Kidney epithelial cell (primary cell): ENCODE measurements around the gene CDKL4. TPM values are rescaled to one million over a fixed set of nuclear protein-coding genes. Genes with fewer than 3 reads are reported as not detected.

ENCODE experiments used
- DNase-seq: peaks from one replicate; pipeline ENCODE4 v3.0.0-alpha.2; 2010; ENCODE audit warnings: low read depth
- H3K27me3 ChIP-seq: 2 replicates; pipeline ENCODE4 v1.6.0; 2011; ENCODE audit warnings: low read length; ENCODE audit not compliant: control insufficient read depth, insufficient read depth
- H3K36me3 ChIP-seq: 2 replicates; pipeline ENCODE4 v1.5.1; 2011; ENCODE audit warnings: low read length; ENCODE audit not compliant: control insufficient read depth, insufficient read depth
- H3K4me3 ChIP-seq: 2 replicates; pipeline ENCODE4 v1.5.1; 2011; ENCODE audit warnings: low read depth, mild to moderate bottlenecking, control low read depth, low read length
- total RNA-seq: library from RNA; depleted of rRNA; stranded (reverse); fragments of >200 nt; gene quantifications from 2 replicates; pipeline ENCODE4 v1.2.3, GENCODE V29; 2015
- TF ChIP-seq, protein P1 (sequence below): IDR thresholded peaks from 2 replicates; pipeline ENCODE4 v1.5.1; 2011; ENCODE audit warnings: mild to moderate bottlenecking, moderate library complexity, low read length, control low read depth, inconsistent platforms; ENCODE audit not compliant: insufficient read depth, poor library complexity, severe bottlenecking

Gene CDKL4
- total RNA-seq, 1 donor from 2014 or later, result 1.2 TPM

DNA sequence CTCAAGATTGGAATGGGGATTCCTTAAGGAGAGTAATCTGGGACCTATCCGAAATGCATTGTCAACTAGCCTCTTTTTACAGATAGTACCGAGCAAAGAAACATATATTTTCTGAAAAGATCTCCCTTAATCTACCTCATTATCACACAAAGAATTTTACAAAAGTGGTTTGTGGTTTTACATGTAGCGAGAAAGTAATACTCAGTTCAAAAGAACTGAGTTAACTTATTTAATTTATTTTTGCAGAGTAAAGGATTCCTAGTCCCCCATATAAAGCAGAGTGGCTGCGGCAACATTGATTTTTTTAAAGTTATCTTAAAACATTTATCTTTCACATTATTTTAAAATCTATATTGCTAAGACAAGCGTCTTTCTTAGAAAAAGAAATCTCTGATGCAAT lies 107.0 kb downstream of the CDKL4 start:
- TF ChIP-seq, protein P1, sequence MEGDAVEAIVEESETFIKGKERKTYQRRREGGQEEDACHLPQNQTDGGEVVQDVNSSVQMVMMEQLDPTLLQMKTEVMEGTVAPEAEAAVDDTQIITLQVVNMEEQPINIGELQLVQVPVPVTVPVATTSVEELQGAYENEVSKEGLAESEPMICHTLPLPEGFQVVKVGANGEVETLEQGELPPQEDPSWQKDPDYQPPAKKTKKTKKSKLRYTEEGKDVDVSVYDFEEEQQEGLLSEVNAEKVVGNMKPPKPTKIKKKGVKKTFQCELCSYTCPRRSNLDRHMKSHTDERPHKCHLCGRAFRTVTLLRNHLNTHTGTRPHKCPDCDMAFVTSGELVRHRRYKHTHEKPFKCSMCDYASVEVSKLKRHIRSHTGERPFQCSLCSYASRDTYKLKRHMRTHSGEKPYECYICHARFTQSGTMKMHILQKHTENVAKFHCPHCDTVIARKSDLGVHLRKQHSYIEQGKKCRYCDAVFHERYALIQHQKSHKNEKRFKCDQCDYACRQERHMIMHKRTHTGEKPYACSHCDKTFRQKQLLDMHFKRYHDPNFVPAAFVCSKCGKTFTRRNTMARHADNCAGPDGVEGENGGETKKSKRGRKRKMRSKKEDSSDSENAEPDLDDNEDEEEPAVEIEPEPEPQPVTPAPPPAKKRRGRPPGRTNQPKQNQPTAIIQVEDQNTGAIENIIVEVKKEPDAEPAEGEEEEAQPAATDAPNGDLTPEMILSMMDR, result no peak
- no peak for DNase-seq
- Histone ChIP-seq H3K4me3 (no peak overlapping the region), H3K36me3 (no peaks in the 10 kb centered on the region), H3K27me3 (no peaks in the 10 kb centered on the region)

DNA sequence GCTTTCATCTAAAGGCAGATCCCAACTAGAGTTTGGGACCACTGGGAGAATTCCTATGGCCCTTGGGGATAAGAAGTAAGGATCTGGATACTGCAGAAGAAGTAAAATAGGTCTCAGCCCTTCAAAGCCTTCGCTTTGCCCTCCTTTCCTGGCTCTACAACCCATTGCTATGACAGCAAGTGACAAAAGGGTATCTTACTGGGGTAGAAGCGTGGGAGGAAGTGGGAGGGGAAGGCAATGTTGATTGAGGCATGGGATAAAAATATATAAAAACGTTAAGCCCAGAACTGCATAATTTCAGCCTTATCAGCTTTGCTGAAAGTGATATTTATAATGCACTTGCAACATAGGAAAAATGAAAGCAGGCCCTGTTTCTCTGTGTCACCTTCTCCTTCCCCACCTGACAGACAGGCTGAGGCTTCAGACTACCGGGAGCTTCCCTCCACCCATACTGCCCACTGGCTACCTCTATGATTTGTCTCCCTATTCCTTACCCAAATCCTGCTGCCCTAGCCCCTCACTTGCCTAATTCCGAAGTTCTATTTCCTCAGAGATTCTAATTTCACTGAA lies 108.0 kb downstream of the CDKL4 start:
- TF ChIP-seq, protein P1, result no peak

DNA sequence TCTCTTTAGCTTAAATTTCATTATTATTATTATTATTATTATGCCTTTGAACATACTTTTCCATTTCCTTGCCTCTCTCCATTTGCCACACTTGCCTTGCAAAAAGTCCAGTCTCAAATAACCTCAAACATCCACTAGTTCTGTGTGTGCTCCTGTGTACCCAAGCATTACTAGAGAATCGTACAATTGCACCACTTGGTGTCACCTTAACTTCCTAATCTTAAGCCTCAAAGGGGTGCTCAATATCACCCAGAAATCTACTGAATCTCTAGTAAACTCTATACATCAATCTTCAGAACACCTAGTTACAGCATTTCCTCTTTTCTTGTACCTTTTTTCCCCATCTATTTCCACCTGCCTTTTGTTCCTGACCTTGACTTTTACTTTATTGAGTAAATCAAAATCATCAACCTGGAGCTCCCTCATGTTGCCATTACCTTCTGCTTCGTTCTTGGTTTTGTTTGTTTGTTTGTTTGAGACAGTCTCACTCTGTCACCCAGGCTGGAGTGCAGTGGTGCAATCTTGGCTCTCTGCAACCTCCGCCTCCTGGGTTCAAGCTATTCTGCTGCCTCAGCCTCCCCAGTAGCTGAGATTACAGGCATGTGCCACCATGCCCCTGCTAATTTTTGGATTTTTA lies 110.4 kb downstream of the CDKL4 start:
- TF ChIP-seq, protein P1, result no peak
- Histone ChIP-seq H3K27me3 (no peaks in the 10 kb centered on the region), H3K36me3 (no peaks in the 10 kb centered on the region), H3K4me3 (no peak overlapping the region)
- DNase-seq, result no peak

More for the DNA sequence above, 108.0 kb downstream of the CDKL4 start:
- no peak for DNase-seq
- H3K36me3 ChIP-seq, result no peaks in the 10 kb centered on the region
- no peak overlapping the region for H3K4me3 ChIP-seq
- H3K27me3 ChIP-seq, result no peaks in the 10 kb centered on the region

DNA sequence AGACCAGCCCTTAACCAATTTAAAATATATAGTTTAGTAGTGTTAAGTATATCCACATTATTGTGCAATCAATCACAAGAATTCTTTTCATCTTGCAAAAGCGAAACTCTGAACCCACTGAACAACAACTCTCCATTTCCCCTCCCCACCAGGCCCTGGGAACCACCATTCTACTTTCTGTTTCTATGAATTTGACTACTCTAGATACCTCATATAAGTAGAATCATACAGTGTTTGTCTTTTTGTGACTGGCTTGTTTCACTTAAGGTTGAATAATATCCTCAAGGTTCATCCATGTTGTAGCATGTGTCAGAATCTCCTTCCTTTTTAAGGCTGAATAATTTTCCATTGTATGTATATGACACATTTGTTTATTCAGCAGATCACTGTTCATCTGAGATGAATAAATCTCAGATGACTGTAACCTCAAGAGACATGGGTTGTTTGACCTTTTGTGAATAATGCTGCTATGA lies 114.8 kb downstream of the CDKL4 start:
- Histone ChIP-seq H3K4me3 (no peak overlapping the region), H3K36me3 (no peaks in the 10 kb centered on the region), H3K27me3 (no peaks in the 10 kb centered on the region)
- TF ChIP-seq, protein P1, result no peak
- no peak for DNase-seq

DNA sequence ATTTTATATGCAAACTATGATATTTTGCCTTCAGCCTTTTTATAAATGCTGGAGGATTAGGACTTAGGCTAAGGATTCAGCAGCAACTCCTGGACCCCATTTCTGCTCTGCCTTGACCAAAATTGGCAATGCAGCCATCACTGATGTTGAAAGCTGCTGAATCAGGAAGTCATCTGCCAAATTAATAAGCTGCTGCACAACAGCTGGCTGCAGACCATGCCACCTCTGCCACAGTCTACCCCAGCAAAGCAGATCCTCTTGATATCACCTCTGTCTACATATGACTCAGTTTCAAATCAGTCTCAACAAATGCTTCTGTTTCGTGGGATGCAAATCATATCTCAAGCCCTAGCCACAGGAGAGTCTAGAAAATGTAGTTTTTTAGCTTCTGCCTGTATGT lies 115.8 kb downstream of the CDKL4 start:
- H3K27me3 ChIP-seq, result no peaks in the 10 kb centered on the region
- TF ChIP-seq, protein P1, result no peak
- no peak overlapping the region for H3K4me3 ChIP-seq
- no peak for DNase-seq
- no peaks in the 10 kb centered on the region for H3K36me3 ChIP-seq

Other genes starting within 250 kb of the CDKL4 start
- 16.4 and 18.7 TPM in 2 replicates for gene SOS1, start 122.9 kb downstream of the CDKL4 start, total RNA-seq
- 24.5 and 25.7 TPM in 2 replicates for gene MAP4K3, start 193.3 kb upstream of the CDKL4 start, total RNA-seq